GM21390 (cell line): ENCODE measurements around the gene HK3.
"Not testable (repeated sequence)": the region's sequence is repeated elsewhere in the genome, so short reads cannot be mapped to it uniquely, and the experiment has no call there.

Experiments used
- ATAC-seq: cut with Tn5 transposase; IDR thresholded peaks from one replicate; pipeline ENCODE4 v1.9.1; 2021; ENCODE audit not compliant: unreplicated experiment

The HK3 gene

GRCh38 chr5:176883700-176884570, 15.2 kb downstream of the HK3 start:
- ATAC-seq = no peak

GRCh38 chr5:176882567-176882903, 16.6 kb downstream of the HK3 start:
- no peak for ATAC-seq

- ATAC-seq = no peak
Measured at GRCh38 chr5:176881816-176882566, 17.2 kb downstream of the HK3 start.

- no peak for ATAC-seq
Measured at GRCh38 chr5:176881021-176881749, 18.0 kb downstream of the HK3 start.

- ATAC-seq = no peak
Measured at GRCh38 chr5:176880366-176881020, 18.7 kb downstream of the HK3 start.

DNA sequence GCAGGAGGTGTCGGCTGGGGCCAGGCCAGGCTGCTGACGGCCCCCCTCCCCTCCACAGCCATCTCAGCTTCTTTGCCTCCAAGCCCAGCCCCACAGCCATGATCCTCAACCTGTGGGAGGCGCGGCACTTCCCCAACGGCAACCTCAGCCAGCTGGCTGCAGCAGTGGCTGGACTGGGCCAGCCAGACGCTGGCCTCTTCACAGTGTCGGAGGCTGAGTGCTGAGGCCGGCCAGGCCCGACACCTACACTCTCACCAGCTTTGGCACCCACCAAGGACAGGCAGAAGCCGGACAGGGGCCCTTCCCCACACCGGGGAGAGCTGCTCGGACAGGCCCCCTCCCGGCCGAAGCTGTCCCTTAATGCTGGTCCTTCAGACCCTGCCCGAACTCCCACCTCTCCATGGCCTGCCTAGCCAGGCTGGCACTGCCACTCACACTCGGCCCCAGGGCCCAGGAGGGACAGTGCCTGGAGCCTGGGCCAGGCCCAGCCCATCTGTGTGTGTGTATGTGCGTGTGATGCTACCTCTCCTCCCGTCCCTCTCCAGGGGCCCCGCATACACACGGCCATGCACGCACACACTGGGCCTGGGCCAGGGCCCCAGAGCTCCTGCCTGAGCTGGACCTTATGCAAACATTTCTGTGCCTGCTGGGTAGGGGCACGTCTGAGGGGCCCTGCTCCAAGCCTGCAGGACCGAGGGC, 19.3 kb downstream of the HK3 start:
- ATAC-seq = no peak

- ATAC-seq = no peak
Measured at GRCh38 chr5:176878906-176879662, 20.1 kb downstream of the HK3 start.

- no peak for ATAC-seq
Measured at GRCh38 chr5:176878463-176878862, 20.7 kb downstream of the HK3 start.

GRCh38 chr5:176877793-176878331, 21.3 kb downstream of the HK3 start:
- ATAC-seq = no peak

DNA sequence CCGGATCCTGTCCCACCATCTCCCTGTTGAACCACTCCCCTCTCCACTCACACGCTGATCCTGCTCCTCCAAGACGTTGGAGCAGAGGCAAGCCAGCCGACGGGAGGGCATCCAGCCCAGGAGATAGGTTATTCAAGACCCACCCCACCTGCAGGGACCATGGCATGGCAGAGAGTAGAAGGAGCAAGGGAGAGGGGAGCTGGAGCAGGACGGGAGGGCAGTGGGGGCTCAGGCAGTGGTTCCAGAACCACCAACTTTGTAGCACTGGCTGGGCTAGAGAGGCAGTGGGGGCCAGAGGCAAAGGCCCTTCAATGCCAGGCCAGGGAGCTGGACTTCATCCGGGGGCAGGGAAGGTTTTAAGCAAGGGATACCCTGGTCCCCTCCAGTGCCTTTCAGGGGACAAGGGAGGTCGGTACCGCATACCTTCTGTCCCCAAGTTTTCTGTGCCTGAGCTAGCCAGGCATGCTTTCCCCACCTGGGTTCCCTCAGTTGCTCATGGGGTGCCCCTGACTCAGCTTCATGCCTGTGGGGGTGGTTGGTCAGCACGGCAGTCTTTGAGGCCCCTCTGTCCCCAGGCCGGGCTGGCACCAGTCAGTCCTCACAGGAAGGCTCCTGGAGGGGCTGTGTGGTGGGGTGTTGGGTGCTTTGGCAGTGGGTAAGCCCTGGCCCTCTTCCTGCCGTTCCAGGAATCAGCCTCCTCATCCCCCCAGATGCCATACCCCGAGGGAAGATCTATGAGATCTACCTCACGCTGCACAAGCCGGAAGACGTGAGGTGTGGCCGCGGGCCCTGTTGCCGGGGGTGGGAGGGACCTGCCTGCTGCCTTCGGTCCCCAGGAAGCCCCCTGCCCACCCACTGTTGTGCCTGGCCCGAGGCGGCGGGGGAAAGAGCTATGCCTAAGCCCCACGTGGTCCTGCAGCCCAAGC, 22.4 kb downstream of the HK3 start:
- no peak for ATAC-seq

DNA sequence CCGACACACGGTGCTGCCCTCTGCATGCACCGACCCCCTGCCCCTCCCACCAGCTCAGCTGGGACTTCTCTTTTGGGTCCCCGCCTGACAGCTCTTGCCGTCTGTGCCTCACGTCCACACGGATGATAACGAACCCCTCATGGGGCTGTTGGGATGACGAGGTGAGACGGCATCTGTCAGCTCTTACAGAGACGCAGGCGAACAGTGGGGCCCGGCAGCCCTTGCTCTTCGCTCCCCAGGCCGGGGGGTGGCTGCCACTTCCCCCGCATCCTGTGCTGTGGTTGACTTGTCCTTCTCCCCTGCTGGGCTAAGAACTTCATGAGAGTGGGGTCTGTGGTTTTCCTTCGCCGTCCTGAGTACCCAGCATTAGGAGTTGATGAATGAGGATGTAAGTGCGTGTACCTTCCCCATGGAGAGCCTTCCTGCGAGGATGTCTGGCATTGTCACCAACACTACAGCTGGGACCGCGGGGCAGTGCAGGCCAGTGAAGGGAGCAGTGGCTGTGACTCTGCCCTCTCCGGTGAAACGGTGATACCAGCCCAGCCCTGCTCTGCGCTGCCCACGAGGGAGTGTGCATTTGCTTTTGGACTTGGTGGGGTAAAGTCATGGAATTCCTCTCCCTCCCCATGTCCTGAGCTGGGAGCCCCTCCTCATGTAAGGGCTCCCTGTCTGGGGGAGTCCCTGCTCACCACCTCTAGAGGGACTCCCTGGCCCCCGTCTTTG, 23.2 kb downstream of the HK3 start:
- no peak for ATAC-seq

DNA sequence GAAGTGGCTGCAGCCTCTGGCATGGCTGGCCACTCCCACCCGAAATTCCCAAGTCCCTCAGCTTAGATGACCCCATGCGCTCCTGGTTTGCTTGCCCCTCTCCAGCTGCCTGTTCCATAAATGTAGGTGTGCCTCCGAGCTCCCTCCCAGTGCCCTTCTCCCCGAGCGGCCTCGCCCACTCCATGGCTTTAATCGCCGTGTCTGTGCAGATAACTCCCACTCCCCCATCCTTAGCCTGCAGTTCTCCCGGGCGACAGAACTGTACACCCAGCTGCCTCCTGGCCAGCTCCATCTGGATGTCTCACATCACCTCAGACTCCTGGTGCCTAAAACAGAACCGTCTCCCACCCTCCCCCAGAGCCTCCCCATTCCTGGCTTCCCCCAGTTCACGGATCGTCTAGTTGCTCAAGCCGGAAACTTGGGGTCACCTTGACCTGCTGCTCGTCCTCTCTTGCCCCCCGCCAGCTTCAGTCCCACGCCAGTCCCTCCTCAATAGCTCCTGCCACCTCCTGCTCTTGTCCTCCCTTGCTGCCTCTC, 24.1 kb downstream of the HK3 start:
- ATAC-seq = no peak

- no peak for ATAC-seq
Measured at GRCh38 chr5:176874198-176874780, 24.9 kb downstream of the HK3 start.

DNA sequence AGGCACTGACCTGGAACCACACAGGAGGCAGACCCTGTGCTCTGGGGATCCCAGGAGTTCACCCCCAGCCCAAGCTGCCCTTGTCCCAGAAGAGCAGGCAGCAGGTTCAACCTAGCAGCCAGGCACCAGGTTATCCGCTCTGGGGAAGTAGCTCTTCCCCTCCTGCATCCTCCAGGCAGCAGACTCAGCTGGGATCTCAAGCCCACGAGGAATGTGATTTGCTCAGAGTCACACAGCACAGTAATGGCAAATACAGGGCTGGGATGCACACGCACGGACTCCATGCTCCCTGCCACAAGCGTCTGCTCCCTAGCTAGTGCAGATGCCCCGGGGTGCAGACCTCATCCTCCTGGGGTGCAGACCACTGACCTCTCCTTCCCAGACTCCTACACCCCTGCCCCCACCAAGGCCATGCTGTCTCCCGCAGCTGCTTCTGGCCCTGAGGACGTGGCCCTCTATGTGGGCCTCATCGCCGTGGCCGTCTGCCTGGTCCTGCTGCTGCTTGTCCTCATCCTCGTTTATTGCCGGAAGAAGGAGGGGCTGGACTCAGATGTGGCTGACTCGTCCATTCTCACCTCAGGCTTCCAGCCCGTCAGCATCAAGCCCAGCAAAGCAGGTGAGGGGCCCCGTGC, 25.5 kb downstream of the HK3 start:
- ATAC-seq = no peak

DNA sequence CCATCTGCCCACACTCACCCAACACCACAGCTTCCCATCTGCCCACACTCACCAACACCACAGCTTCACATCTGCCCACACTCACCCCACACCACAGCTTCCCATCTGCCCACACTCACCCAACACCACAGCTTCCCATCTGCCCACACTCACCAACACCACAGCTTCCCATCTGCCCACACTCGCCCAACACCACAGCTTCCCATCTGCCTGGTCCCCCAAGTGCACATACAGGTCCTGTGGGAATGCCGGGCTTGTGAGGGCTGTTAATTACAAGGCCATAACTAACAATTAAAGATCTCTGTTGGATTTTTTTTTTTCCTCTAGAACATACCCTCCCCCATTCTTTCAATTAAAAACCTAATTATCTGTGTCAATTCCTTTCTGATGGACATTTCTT, 26.1 kb downstream of the HK3 start:
- not testable (repeated sequence) for ATAC-seq

DNA sequence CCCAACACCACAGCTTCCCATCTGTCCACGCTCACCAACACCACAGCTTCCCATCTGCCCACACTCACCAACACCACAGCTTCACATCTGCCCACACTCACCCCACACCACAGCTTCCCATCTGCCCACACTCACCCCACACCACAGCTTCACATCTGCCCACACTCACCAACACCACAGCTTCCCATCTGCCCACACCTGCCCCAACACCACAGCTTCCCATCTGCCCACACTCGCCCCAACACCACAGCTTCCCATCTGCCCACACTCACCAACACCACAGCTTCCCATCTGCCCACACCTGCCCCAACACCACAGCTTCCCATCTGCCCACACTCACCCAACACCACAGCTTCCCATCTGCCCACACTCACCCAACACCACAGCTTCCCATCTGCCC, 26.6 kb downstream of the HK3 start:
- ATAC-seq = not testable (repeated sequence)

DNA sequence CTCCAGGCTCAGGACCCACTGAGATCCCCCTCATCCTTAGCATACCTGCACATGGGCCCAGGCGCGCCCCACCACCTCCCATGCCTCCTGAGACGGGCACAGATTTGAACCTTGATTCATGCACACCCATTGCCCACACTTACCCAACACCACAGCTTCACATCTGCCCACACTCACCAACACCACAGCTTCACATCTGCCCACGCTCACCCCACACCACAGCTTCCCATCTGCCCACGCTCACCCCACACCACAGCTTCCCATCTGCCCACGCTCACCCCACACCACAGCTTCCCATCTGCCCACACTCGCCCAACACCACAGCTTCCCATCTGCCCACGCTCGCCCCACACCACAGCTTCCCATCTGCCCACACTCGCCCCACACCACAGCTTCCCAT, 28.5 kb downstream of the HK3 start:
- ATAC-seq = not testable (repeated sequence)
